Measurements from ENCODE around the gene KRTAP5-8.

DNA sequence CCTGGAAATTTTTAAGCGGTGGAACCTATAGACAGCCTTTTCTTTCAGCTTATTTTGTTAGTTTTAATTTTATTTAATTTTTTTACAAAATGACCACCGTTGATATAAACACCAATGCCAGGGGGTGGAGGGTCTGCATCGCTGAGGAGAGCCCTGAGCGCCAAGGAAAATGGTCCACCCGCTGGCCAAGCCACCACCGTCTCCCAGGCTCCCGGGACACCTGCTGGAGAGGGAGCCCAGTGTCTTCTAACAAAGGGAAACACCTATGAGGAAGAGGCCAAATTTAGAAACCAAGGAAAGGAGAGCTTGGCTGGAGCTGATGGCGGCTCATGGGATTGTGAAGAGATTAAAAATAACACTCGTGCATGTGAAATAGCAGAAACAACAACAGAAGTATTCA is 288 bp upstream of the KRTAP5-8 start:
- TF ChIP-seq EZH2 (IDR thresholded peaks at IDR 0.05; ENCODE audit: low read depth), result no peak
- TF ChIP-seq, protein P1, sequence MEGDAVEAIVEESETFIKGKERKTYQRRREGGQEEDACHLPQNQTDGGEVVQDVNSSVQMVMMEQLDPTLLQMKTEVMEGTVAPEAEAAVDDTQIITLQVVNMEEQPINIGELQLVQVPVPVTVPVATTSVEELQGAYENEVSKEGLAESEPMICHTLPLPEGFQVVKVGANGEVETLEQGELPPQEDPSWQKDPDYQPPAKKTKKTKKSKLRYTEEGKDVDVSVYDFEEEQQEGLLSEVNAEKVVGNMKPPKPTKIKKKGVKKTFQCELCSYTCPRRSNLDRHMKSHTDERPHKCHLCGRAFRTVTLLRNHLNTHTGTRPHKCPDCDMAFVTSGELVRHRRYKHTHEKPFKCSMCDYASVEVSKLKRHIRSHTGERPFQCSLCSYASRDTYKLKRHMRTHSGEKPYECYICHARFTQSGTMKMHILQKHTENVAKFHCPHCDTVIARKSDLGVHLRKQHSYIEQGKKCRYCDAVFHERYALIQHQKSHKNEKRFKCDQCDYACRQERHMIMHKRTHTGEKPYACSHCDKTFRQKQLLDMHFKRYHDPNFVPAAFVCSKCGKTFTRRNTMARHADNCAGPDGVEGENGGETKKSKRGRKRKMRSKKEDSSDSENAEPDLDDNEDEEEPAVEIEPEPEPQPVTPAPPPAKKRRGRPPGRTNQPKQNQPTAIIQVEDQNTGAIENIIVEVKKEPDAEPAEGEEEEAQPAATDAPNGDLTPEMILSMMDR (conservative IDR thresholded peaks at IDR 0.05), result no peak

All from PC-9 (cell line).